ENCODE results near the gene NTNG2.

- TF ChIP-seq, protein P1, sequence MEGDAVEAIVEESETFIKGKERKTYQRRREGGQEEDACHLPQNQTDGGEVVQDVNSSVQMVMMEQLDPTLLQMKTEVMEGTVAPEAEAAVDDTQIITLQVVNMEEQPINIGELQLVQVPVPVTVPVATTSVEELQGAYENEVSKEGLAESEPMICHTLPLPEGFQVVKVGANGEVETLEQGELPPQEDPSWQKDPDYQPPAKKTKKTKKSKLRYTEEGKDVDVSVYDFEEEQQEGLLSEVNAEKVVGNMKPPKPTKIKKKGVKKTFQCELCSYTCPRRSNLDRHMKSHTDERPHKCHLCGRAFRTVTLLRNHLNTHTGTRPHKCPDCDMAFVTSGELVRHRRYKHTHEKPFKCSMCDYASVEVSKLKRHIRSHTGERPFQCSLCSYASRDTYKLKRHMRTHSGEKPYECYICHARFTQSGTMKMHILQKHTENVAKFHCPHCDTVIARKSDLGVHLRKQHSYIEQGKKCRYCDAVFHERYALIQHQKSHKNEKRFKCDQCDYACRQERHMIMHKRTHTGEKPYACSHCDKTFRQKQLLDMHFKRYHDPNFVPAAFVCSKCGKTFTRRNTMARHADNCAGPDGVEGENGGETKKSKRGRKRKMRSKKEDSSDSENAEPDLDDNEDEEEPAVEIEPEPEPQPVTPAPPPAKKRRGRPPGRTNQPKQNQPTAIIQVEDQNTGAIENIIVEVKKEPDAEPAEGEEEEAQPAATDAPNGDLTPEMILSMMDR (IDR thresholded peaks at IDR 0.05; ENCODE audit: extremely low read depth in 1 of 2, insufficient read depth in 1 of 2, low read depth in 1 of 2, low read length in 2 of 2), result no peak
- no peak for TF ChIP-seq MYC (IDR thresholded peaks at IDR 0.05; ENCODE audit: low read depth, low read length)
- no peak for TF ChIP-seq POLR2AphosphoS5 (IDR thresholded peaks at IDR 0.05; ENCODE audit: insufficient read depth, low read depth, low read length)
- TF ChIP-seq MAX (IDR thresholded peaks at IDR 0.05; ENCODE audit: insufficient read depth, insufficient read length), result no peak
- TF ChIP-seq POLR2A (IDR thresholded peaks at IDR 0.05; ENCODE audit: low read depth, low read length), result no peak
- no peak for TF ChIP-seq EZH2 (IDR thresholded peaks at IDR 0.05; ENCODE audit: borderline replicate concordance, low read depth, low read length, severe bottlenecking)
- TF ChIP-seq JUN (IDR thresholded peaks at IDR 0.05; ENCODE audit: borderline replicate concordance, insufficient read depth, insufficient read length, low read depth), result no peak
- no peak for TF ChIP-seq GATA2 (IDR thresholded peaks at IDR 0.05; ENCODE audit: insufficient read depth, insufficient read length, low read depth, low read length)
These were observed 32.3 kb upstream of the NTNG2 start for GRCh38 chr9:132129535-132129934.
